Ishikawa (cell line): ENCODE results near the gene AGPAT1.

Experiments used
- FOXM1 ChIP-seq: IDR thresholded peaks from 2 replicates; pipeline ENCODE4 v1.6.1; 2012; ENCODE audit warnings: low read depth, borderline replicate concordance
- MAX ChIP-seq: IDR thresholded peaks from 2 replicates; pipeline ENCODE4 v1.6.1; 2012
- NFIC ChIP-seq: IDR thresholded peaks from 2 replicates; pipeline ENCODE4 v1.6.1; 2012
- REST ChIP-seq: IDR thresholded peaks from 2 replicates; pipeline ENCODE4 v1.6.1; 2012; ENCODE audit warnings: low read depth, mild to moderate bottlenecking
- YY1 ChIP-seq: IDR thresholded peaks from 2 replicates; pipeline ENCODE4 v1.6.1; 2012; ENCODE audit warnings: low read depth

GRCh38 chr6:32174416-32174815, 1.5 kb downstream of the AGPAT1 start:
- TF ChIP-seq REST (no peak), YY1 (no peak), MAX (no peak), NFIC (no peak), FOXM1 (no peak)
